A172 (cell line): ENCODE results near the gene SOX13. TPM values are rescaled to one million over a fixed set of nuclear protein-coding genes. Genes with fewer than 3 reads are reported as not detected.
"Not testable (repeated sequence)": the region's sequence is repeated elsewhere in the genome, so short reads cannot be mapped to it uniquely, and the experiment has no call there.

Experiments used
- DNase-seq: peaks from one replicate; pipeline ENCODE4 v3.0.0-alpha.2; 2015; ENCODE audit warnings: low spot score
- total RNA-seq: library from RNA; depleted of rRNA; stranded (reverse); fragments of >200 nt; shearing (Covaris generic); gene quantifications from 2 replicates; pipeline ENCODE4 v1.2.3, GENCODE V29; 2014; rRNA removed

Gene SOX13
- total RNA-seq: 7.0 and 11.2 TPM in 2 replicates

- peak; percentile 83 for DNase-seq
These were observed at the start of gene SOX13 for GRCh38 chr1:204072931-204073836. Gene SOX13 (plus strand): TSS chr1:204073115. CDS start chr1:204112916, 39,801 bp downstream.

GRCh38 chr1:204025917-204026707 is 46.8 kb upstream of the SOX13 start:
- DNase-seq: no peak

- DNase-seq: no peak
These were observed 45.5 kb upstream of the SOX13 start for GRCh38 chr1:204027446-204027845.

GRCh38 chr1:204029016-204029415 is 43.9 kb upstream of the SOX13 start:
- no peak for DNase-seq

- no peak for DNase-seq
These were observed 41.7 kb upstream of the SOX13 start for GRCh38 chr1:204031098-204031710.

- peak; percentile 47 for DNase-seq
These were observed 40.2 kb upstream of the SOX13 start for GRCh38 chr1:204032642-204033235.

GRCh38 chr1:204033306-204033705 is 39.6 kb upstream of the SOX13 start:
- no peak for DNase-seq

GRCh38 chr1:204036882-204037655 is 35.8 kb upstream of the SOX13 start:
- DNase-seq: no peak

- DNase-seq: no peak
These were observed 31.6 kb upstream of the SOX13 start for GRCh38 chr1:204041232-204041767.

GRCh38 chr1:204041803-204042505 is 31.0 kb upstream of the SOX13 start:
- no peak for DNase-seq

- no peak for DNase-seq
These were observed 30.4 kb upstream of the SOX13 start for GRCh38 chr1:204042516-204042915.

GRCh38 chr1:204043680-204044079 is 29.2 kb upstream of the SOX13 start:
- DNase-seq: no peak

GRCh38 chr1:204044448-204044847 is 28.5 kb upstream of the SOX13 start:
- no peak for DNase-seq

GRCh38 chr1:204045430-204045829 is 27.5 kb upstream of the SOX13 start:
- no peak for DNase-seq

GRCh38 chr1:204046346-204046745 is 26.6 kb upstream of the SOX13 start:
- DNase-seq: no peak

GRCh38 chr1:204048796-204049195 is 24.1 kb upstream of the SOX13 start:
- DNase-seq: not testable (repeated sequence)

GRCh38 chr1:204051258-204051657 is 21.7 kb upstream of the SOX13 start:
- no peak for DNase-seq

- DNase-seq: no peak
These were observed 21.2 kb upstream of the SOX13 start for GRCh38 chr1:204051718-204052117.

- no peak for DNase-seq
These were observed 19.0 kb upstream of the SOX13 start for GRCh38 chr1:204053893-204054292.

GRCh38 chr1:204059970-204060369 is 12.9 kb upstream of the SOX13 start:
- DNase-seq: no peak
